ENCODE results near the gene HELQ.

Gene HELQ

GRCh38 chr4:83490876-83491450, 35.3 kb upstream of the HELQ start:
- TF ChIP-seq, protein P1, sequence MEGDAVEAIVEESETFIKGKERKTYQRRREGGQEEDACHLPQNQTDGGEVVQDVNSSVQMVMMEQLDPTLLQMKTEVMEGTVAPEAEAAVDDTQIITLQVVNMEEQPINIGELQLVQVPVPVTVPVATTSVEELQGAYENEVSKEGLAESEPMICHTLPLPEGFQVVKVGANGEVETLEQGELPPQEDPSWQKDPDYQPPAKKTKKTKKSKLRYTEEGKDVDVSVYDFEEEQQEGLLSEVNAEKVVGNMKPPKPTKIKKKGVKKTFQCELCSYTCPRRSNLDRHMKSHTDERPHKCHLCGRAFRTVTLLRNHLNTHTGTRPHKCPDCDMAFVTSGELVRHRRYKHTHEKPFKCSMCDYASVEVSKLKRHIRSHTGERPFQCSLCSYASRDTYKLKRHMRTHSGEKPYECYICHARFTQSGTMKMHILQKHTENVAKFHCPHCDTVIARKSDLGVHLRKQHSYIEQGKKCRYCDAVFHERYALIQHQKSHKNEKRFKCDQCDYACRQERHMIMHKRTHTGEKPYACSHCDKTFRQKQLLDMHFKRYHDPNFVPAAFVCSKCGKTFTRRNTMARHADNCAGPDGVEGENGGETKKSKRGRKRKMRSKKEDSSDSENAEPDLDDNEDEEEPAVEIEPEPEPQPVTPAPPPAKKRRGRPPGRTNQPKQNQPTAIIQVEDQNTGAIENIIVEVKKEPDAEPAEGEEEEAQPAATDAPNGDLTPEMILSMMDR (IDR thresholded peaks at IDR 0.05) = peak; percentile 88
- TF ChIP-seq ZFX (IDR thresholded peaks at IDR 0.05; ENCODE audit: borderline replicate concordance) = no peak
- H3K27ac ChIP-seq = no peak overlapping the region

- H3K27ac ChIP-seq = no peak overlapping the region
- TF ChIP-seq, protein P1 (IDR thresholded peaks at IDR 0.05) = no peak
- no peak for TF ChIP-seq ZFX (IDR thresholded peaks at IDR 0.05; ENCODE audit: borderline replicate concordance)
Observed at GRCh38 chr4:83489711-83490326, 34.2 kb upstream of the HELQ start.

DNA sequence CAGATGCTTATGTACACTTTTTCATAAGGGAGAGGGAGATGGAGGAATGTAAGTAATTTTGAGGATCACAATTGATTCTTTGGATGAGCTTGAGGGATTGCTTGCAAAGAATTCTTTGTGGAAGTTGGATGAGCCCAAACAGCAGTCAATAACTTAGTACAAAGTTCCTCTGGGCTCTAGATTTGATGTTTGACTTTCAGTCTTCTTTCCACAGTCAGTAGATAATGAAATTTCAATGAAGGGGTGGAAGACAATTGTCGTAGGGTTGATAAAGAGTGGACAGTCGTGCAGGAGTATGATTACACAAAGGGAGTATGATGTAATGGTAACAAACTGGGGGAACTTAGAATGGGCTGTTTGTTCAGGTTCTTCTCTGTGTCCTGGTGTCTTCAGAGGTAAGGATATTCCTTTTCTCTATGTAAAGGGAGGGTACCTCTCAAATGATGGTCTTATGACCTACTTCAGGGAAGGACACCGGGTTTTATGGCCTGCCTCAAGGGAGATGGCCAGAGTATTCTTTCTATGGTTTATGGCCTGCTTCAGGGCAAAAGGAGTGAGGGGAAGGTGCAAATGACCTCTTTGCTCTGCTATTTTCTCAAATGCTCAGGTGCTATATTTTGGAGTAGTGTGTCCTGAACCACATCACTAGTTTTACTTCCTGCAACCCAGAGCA, 31.0 kb upstream of the HELQ start:
- TF ChIP-seq, protein P1 (IDR thresholded peaks at IDR 0.05) = no peak
- no peak for TF ChIP-seq ZFX (IDR thresholded peaks at IDR 0.05; ENCODE audit: borderline replicate concordance)
- no peak overlapping the region for H3K27ac ChIP-seq

DNA sequence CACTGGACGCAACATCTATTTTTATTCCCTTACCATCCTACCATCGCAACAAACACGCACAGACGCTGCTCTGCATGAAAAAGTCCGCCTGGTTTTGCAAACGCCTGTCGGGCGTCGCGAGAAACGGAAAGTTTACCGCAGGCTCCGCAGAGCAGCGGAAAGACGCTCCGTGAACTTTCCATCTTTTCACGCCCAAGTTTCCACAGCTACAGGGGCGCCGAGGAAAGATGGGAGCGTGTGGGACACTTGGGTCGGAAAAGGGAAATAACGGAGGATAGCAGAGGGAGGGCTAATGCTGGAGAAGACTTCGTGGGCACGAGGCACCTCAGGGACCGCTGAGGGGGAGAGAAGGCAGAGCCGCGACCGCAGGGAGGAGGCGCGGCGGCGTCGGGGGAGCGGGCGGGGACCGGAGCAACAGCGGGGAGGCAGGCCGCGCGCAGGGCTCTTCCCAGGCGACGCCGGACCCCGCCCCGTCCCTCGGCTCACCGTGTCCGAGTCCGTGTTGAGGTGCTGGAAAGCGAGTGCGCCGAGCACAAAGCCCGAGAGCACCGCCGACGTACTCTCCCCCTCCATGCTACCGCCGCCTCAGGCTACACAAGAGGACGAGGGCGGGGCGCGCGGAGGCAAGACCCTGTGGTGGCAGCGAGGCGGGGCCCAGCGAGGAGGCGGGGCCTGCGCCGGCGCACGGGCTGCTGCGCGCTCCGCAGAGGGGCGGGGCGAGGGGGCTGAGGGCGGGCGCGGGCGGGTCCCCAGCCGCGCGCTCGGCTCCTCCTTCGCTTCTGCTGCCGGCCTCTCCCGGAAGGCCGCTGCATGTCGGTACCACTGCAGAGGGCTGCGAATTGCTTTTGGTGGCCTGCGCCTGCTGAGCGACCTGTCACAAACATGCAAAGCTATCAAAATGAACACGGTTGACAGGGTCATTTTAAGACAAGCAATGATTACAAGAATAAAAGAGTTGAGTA, 29.2 kb upstream of the HELQ start, which contains the start of gene ABRAXAS1:
TSS of gene ABRAXAS1 (minus strand) at position 601 of the 962 bp plus-strand sequence. CDS start at position 573, 28 bp downstream.
- TF ChIP-seq, protein P1 (IDR thresholded peaks at IDR 0.05) = no peak
- peak within 1 kb of the TSS; percentile 75 for H3K27ac ChIP-seq

GRCh38 chr4:83473966-83474365, 18.3 kb upstream of the HELQ start:
- TF ChIP-seq, protein P1 (IDR thresholded peaks at IDR 0.05) = no peak
- no peak overlapping the region for H3K27ac ChIP-seq

DNA sequence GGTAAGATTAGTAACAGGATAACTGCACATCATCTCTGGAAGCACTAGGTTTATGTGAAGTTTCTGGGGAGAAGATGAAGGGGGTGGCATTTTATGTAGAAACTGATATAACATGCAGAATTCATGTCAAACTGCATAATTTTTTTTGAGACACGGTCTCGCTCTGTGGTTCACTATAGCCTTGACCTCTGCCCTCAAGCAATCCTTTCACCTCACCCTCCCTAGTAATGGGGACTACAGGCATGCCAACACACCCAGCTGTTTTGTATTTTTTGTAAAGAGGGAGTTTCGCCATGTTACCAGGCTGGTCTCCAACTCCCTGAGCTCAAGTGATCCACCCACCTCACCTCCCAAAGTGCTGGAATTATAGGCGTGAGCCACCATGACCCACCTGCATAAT, 17.8 kb upstream of the HELQ start:
- TF ChIP-seq ZFX (IDR thresholded peaks at IDR 0.05; ENCODE audit: borderline replicate concordance) = no peak
- TF ChIP-seq, protein P1 (IDR thresholded peaks at IDR 0.05) = no peak
- no peak overlapping the region for H3K27ac ChIP-seq

All from 22Rv1 (cell line).